ENCODE data around the gene ST3GAL5. TPM values are rescaled to one million over a fixed set of nuclear protein-coding genes. Genes with fewer than 3 reads are reported as not detected.

The ST3GAL5 gene
- total RNA-seq, 1 experiment from 2014 or later = 3.8 TPM

- BruUV-seq (replicated peaks) = no TSS peak
- CTCF ChIA-PET = no interaction called here
- DNase-seq = no peak
- Mint-ChIP-seq H3K4me3 (ENCODE audit: low read depth, unreplicated experiment) (no peak overlapping the region), H3K36me3 (ENCODE audit: insufficient read depth, unreplicated experiment) (no peaks in the 10 kb centered on the region), H3K27ac (ENCODE audit: unreplicated experiment) (no peak overlapping the region), H3K9me3 (ENCODE audit: low read depth, unreplicated experiment) (no peaks in the 10 kb centered on the region), H3K4me1 (ENCODE audit: low read depth, unreplicated experiment) (no peaks in the 10 kb centered on the region), H3K27me3 (ENCODE audit: unreplicated experiment) (peaks cover 47% of the 10 kb centered on the region)
- intact Hi-C loops (cut with micrococcal nuclease; ENCODE audit: unreplicated experiment) = no loop called here
- TF ChIP-seq CTCF (IDR thresholded peaks at IDR 0.05; ENCODE audit: unreplicated experiment) = no peak
Observed at GRCh38 chr2:85850451-85850850, 38.3 kb downstream of the ST3GAL5 start.

GRCh38 chr2:85847051-85847588 lies 41.7 kb downstream of the ST3GAL5 start:
- no peaks in the 10 kb centered on the region for H3K36me3 Mint-ChIP-seq (ENCODE audit: insufficient read depth, unreplicated experiment)
- H3K4me3 Mint-ChIP-seq (ENCODE audit: low read depth, unreplicated experiment) = no peak overlapping the region
- peaks cover 23% of the 10 kb centered on the region for H3K27me3 Mint-ChIP-seq (ENCODE audit: unreplicated experiment)
- no peaks in the 10 kb centered on the region for H3K4me1 Mint-ChIP-seq (ENCODE audit: low read depth, unreplicated experiment)
- intact Hi-C loops (cut with micrococcal nuclease; ENCODE audit: unreplicated experiment) = no loop called here
- no peak for TF ChIP-seq CTCF (IDR thresholded peaks at IDR 0.05; ENCODE audit: unreplicated experiment)
- no peak for DNase-seq
- H3K9me3 Mint-ChIP-seq (ENCODE audit: low read depth, unreplicated experiment) = no peaks in the 10 kb centered on the region
- no TSS peak for BruUV-seq (replicated peaks)
- H3K27ac Mint-ChIP-seq (ENCODE audit: unreplicated experiment) = no peak overlapping the region
- CTCF ChIA-PET = no interaction called here

GRCh38 chr2:85846411-85846810 lies 42.4 kb downstream of the ST3GAL5 start:
- intact Hi-C loops (cut with micrococcal nuclease; ENCODE audit: unreplicated experiment) = no loop called here
- Mint-ChIP-seq H3K36me3 (ENCODE audit: insufficient read depth, unreplicated experiment) (no peaks in the 10 kb centered on the region), H3K4me1 (ENCODE audit: low read depth, unreplicated experiment) (no peaks in the 10 kb centered on the region), H3K4me3 (ENCODE audit: low read depth, unreplicated experiment) (no peak overlapping the region), H3K27me3 (ENCODE audit: unreplicated experiment) (peaks cover 30% of the 10 kb centered on the region), H3K9me3 (ENCODE audit: low read depth, unreplicated experiment) (no peaks in the 10 kb centered on the region), H3K27ac (ENCODE audit: unreplicated experiment) (no peak overlapping the region)
- no peak for TF ChIP-seq CTCF (IDR thresholded peaks at IDR 0.05; ENCODE audit: unreplicated experiment)
- BruUV-seq (replicated peaks) = no TSS peak
- no peak for DNase-seq
- CTCF ChIA-PET = no interaction called here

- DNase-seq = no peak
- TF ChIP-seq CTCF (IDR thresholded peaks at IDR 0.05; ENCODE audit: unreplicated experiment) = no peak
- CTCF ChIA-PET = no interaction called here
- BruUV-seq (replicated peaks) = no TSS peak
- Mint-ChIP-seq H3K9me3 (ENCODE audit: low read depth, unreplicated experiment) (no peaks in the 10 kb centered on the region), H3K27me3 (ENCODE audit: unreplicated experiment) (peaks cover 36% of the 10 kb centered on the region), H3K36me3 (ENCODE audit: insufficient read depth, unreplicated experiment) (no peaks in the 10 kb centered on the region), H3K27ac (ENCODE audit: unreplicated experiment) (no peak overlapping the region), H3K4me1 (ENCODE audit: low read depth, unreplicated experiment) (no peaks in the 10 kb centered on the region), H3K4me3 (ENCODE audit: low read depth, unreplicated experiment) (no peak overlapping the region)
- intact Hi-C loops (cut with micrococcal nuclease; ENCODE audit: unreplicated experiment) = no loop called here
Observed at GRCh38 chr2:85844486-85844885, 44.3 kb downstream of the ST3GAL5 start.
